HL-60 (cell line): ENCODE data around the gene CUTA.

ENCODE experiments used
- GABPA ChIP-seq: IDR thresholded peaks from 2 replicates; pipeline ENCODE4 v1.6.1; 2012; ENCODE audit warnings: low read depth
- POLR2AphosphoS5 ChIP-seq: IDR thresholded peaks from 2 replicates; pipeline ENCODE4 v1.6.1; 2012; ENCODE audit warnings: low read depth
- SPI1 ChIP-seq: IDR thresholded peaks from 2 replicates; pipeline ENCODE4 v1.6.1; 2012; ENCODE audit warnings: low read depth, mild to moderate bottlenecking, borderline replicate concordance
- TF ChIP-seq, protein P1 (sequence below): IDR thresholded peaks from one replicate; pipeline ENCODE4 v1.5.1; 2011; ENCODE audit warnings: low read length, control low read depth, inconsistent platforms; ENCODE audit not compliant: insufficient read depth
- TF ChIP-seq, protein P2 (sequence below): IDR thresholded peaks from 2 replicates; pipeline ENCODE4 v1.6.1; 2012; ENCODE audit warnings: low read depth; ENCODE audit not compliant: insufficient replicate concordance

DNA sequence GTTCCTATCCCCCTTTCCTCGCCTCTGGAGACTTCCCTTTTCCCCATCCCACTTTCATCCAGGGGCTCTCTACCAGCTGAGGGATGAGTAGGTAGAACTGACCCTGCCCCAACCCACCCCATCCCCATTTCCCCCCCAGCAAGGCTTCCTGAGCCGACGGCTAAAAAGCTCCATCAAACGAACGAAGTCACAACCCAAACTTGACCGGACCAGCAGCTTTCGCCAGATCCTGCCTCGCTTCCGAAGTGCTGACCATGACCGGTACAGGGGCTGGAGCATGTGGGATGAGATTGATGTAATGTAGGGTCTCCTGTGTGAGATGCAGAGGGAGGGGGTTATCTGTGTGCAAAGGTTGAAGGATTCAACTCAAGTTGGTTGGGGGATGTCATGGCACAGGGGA, 14.6 kb upstream of the CUTA start:
- TF ChIP-seq POLR2AphosphoS5, result no peak
- TF ChIP-seq, protein P1, sequence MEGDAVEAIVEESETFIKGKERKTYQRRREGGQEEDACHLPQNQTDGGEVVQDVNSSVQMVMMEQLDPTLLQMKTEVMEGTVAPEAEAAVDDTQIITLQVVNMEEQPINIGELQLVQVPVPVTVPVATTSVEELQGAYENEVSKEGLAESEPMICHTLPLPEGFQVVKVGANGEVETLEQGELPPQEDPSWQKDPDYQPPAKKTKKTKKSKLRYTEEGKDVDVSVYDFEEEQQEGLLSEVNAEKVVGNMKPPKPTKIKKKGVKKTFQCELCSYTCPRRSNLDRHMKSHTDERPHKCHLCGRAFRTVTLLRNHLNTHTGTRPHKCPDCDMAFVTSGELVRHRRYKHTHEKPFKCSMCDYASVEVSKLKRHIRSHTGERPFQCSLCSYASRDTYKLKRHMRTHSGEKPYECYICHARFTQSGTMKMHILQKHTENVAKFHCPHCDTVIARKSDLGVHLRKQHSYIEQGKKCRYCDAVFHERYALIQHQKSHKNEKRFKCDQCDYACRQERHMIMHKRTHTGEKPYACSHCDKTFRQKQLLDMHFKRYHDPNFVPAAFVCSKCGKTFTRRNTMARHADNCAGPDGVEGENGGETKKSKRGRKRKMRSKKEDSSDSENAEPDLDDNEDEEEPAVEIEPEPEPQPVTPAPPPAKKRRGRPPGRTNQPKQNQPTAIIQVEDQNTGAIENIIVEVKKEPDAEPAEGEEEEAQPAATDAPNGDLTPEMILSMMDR, result no peak
- TF ChIP-seq, protein P2, sequence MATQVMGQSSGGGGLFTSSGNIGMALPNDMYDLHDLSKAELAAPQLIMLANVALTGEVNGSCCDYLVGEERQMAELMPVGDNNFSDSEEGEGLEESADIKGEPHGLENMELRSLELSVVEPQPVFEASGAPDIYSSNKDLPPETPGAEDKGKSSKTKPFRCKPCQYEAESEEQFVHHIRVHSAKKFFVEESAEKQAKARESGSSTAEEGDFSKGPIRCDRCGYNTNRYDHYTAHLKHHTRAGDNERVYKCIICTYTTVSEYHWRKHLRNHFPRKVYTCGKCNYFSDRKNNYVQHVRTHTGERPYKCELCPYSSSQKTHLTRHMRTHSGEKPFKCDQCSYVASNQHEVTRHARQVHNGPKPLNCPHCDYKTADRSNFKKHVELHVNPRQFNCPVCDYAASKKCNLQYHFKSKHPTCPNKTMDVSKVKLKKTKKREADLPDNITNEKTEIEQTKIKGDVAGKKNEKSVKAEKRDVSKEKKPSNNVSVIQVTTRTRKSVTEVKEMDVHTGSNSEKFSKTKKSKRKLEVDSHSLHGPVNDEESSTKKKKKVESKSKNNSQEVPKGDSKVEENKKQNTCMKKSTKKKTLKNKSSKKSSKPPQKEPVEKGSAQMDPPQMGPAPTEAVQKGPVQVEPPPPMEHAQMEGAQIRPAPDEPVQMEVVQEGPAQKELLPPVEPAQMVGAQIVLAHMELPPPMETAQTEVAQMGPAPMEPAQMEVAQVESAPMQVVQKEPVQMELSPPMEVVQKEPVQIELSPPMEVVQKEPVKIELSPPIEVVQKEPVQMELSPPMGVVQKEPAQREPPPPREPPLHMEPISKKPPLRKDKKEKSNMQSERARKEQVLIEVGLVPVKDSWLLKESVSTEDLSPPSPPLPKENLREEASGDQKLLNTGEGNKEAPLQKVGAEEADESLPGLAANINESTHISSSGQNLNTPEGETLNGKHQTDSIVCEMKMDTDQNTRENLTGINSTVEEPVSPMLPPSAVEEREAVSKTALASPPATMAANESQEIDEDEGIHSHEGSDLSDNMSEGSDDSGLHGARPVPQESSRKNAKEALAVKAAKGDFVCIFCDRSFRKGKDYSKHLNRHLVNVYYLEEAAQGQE, result no peak
- no peak for TF ChIP-seq SPI1
- TF ChIP-seq GABPA, result no peak
